Inflammatory macrophage treated with lipopolysaccharide for 1 hour (primary cell): ENCODE data around the gene FAM120C.
A peak's percentile ranks its signal among the peaks of the same experiment; 100 is the strongest.

Experiments
- DNase-seq, 2 donors: peaks; one replicate each; pipeline ENCODE4 v3.0.0-alpha.2; 2020 to 2022

Gene FAM120C

DNA sequence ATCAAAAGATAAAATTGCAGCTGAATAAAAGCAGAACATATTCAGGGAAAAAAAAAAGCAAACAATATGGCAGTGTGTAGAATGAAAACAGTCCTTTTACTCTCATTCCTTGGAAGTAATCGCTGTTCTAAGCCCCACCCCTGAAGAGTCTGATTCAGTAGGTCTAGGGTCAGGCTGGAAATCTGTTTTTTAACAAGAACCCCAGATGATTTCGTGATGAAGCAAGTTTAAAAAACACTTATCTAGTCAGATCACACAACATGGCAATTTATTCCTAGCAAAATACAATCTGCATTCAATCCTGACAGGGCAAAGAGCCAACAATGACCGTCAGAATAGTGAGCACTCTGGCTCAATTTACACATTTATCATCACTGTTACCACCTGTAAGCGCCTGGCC, 16.1 kb downstream of the FAM120C start:
- DNase-seq, result no peak

DNA sequence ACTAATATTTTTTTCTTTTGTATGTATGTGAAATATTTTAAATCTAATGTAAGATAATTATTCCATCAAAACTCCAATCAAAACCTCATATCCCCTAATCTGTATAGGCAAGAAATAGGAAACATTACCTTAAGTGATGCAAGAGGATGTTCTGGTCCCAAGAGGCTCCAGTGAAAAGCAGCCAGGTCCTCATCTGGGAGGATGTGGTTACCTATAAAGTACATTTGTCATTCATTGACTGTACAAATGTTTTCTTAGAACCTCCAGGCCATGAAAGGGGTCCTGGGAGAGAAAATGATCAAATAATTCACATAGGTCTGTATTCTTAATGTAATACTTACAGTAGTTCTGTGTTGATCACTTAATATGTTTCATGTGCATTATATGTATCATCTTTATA, 25.5 kb downstream of the FAM120C start:
- no peak for DNase-seq

DNA sequence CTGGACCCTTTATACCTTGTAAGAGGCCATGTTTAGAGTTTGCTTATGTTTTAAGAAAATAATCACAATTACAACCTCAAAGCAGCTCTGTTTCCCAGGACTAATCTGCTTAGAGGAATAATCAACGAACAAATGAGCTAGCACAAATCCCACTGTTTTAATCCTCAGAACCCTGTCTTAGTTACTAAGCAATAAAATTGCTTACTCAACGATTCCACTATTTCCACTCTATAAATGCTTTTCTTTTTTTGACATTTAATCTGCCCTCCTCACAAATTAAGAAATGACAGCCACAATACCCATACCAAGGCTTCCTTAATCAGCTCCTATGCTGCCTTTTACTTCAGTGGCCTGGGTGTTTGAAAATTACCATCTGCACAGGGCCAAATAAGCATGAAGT, 48.8 kb downstream of the FAM120C start:
- DNase-seq, result no peak

DNA sequence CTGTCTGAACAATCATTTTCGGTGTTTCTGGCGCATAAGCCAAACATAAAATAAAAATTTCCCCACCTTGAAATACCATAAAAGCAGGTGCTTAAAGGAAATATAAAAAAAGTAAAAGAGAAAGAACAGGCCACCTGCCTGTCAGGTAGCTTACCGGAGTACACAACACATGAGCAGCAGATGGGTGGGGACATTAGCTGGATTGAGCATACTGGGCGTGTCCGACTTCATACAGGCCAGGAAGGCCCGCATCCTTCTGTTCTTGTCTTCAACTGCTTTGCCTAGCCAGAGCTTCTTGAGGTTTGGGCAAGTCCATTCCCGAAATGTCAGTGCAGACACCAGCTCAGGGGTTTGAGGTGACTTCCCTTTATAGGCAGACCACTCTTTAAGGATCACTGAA, 66.7 kb downstream of the FAM120C start:
- DNase-seq, result no peak

DNA sequence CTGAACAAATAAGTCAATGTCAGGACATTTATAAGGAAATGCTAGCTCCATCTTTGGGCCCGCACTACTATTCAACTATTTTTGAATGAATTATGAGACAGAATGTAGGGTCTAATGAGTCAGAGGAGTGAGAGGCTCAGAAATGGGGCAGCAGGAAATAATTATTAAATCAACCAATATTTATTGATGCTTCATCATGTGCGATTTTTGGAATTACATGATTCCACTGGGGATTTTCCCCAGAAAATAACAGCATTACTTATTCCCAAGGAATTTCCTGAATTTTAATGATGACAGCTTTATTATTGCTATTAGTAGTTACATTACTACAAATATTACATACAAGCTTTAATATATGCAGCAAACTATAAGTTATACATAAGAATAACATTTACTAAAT, 89.5 kb downstream of the FAM120C start:
- DNase-seq, result no peak

DNA sequence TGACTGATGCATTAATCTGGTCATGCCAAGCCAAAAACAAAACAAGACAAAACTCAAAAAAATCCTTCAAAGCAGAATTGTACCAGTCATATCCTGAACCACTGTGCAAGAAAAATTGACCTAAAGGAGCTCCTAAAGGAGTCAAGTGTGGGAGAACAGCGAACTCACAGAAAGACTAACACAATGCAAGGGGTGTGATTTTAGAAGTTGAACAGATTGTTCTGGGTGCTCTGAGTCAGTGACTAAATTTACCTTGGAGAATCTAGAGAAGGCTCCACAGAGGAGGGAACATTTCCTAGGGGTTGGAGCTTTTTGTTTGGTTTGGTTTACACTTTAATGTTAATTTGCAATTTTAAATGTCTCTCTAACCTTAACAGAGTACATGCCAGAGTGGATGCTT, 89.9 kb downstream of the FAM120C start:
- no peak for DNase-seq

DNA sequence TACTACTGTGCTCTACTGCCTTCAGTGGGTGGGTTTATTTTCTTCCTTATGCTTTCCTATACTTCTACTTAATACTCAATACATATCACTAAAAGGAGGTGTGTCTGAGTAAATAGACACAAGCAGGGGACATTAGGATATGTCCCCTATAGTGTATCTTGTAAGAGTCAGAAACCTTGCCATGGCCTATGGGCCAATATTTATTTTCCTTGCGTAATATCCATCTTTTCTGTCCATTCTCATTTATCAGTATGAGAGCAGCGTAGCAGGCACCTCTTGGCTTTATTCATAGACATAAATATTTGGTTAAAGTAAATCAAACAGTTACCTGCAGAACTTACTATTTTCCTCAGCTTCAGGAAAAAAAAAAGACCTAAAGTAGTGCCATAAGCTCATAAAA, 92.2 kb downstream of the FAM120C start:
- no peak for DNase-seq

DNA sequence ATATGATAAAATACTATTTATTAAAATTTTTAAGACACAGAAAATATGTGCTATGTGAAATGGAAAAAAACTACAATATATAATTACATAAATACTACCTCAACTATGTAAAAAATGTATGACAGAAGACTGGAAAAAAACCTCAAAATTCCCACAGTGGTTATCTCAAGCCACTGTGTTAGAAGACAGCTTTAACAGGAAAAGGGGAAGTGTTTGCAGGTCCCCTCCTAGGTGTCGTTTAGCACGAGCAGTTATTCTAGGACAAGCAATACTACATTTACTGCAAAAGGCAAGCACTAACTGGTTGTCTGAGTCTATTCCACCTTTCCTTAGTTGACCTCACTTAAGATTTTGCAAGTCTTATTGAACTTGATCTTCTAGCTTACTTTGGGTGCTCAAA, 93.9 kb downstream of the FAM120C start:
- DNase-seq, result no peak

DNA sequence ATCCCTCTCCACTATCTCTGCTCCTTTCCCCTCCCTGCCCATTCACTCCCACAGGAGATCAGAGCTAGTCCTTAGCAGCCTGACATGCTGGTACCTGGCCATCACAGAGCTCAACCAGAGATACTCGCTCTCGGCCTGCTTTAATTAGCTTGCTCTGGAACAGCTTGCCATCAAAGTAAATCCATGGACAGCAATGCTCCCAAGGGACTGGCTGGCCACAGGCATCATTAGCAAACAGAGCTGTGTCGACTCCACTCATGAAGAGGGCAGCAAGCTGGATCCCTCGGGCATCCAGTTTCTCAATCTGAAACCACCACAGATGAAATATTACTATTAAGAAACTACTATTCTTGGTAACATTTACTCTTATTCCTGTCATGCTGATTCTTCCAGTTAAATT, 95.4 kb downstream of the FAM120C start:
- DNase-seq, result no peak

DNA sequence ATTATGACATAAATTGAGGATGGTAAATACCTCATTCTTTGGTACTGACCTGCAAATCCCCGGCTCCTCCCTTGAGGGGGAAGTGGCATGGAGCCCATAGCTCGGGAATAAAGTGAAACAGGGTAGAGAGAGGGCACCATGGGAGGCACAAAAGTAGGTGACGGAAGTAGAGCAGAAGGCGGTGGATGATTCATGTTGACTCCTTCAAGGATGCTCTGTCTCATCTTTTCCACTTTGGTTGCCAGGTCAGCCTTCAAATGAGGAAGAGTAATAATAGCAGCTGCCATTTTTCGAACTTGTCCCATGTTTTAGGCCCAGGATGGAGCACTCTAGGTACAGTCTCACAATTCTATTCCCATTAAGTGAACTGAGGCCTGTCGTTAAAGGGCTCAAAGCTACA, 97.4 kb downstream of the FAM120C start:
- no peak for DNase-seq

DNA sequence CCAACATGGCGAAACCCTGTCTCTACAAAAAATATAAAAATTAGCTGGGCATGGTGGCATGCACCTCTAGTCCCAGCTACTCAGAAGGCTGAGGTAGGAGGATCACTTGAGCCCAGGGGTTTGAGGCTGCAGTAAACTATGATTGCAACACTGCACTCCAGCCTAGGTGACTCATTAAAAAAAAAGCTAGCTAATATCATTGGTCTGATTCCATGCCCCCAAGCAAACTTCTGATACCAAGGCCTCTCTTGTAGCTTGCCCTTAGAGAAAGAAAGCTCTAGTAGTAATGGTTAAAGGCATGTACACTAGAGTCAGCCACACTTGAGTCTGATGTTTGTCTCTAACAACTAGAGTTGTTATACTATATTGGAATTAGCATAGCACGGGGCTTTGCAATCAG, 106.2 kb downstream of the FAM120C start:
- DNase-seq, result no peak

DNA sequence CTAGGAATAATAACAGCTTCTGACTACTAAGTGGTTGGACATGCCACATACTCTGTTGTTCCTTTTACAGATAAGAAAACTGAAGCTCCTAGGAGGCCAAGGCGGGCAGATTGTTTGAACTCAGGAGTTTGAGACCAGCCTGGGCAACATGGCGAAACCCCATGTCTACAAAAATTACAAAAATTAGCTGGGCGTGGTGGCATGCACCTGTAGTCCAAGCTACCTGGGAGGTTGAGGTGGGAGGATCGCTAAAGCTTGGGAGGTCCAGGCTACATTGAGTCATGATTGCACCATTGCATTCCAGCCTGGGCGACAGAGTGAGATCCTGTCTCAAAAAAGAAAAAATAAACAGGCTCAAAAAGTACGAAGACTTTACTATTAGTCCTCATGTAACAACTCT, 108.2 kb downstream of the FAM120C start:
- no peak for DNase-seq

DNA sequence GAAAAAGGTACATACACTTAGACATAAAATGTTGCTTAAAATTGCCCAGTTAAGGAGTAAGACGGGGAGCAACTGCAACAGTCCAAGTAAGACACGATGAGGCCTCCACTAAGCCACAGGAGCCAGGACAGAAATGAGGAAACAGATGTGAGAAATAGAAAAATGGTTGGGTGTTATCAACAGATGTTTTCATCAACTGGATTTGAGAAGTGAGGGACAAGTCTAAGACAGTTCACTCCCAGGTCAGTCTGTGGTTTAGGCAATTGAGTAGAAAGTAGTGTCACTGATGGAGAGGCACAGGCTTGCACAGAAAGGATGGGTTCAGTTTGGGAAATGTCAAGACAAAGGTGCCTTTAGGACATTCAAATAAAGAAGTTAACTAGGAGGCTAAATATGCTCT, 115.3 kb downstream of the FAM120C start:
- no peak for DNase-seq

DNA sequence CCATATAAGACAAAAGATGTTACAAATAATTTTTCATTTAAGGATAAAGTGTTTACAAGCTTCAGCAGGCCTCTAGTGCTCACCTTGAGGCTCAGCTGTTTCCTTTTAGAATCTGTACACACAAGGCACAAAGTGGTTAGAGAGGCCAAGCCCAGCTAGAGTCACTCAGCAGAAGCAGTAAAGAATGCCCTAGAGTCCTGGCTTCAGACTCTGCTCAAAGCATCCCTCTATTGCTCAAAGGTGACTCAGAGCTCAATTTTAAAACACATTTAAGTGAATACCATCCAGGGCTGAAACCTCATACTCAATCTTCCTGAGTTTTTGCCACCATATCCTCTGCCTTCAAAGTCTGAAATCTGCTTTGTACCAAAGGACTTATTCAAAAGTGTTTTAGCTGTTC, 116.2 kb downstream of the FAM120C start:
- DNase-seq, result no peak

DNA sequence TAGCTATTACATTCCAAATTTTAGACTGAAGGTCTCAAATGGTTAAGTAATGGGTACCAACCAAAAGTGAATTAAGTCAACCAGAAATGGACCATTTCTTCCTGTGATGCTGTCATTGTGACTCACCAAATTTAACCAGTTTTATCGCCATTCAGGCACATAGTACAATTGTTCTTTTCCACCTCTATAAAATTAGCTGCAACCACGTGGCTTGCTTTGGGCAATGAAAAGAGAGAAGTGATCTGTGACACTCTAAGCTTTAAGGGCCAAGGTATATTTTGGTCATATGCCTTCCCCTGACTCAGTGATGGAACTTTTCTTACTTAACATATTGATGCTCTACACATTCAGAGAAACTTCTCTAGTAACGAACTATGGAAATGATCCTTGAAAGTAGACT, 118.5 kb downstream of the FAM120C start:
- DNase-seq, result no peak

DNA sequence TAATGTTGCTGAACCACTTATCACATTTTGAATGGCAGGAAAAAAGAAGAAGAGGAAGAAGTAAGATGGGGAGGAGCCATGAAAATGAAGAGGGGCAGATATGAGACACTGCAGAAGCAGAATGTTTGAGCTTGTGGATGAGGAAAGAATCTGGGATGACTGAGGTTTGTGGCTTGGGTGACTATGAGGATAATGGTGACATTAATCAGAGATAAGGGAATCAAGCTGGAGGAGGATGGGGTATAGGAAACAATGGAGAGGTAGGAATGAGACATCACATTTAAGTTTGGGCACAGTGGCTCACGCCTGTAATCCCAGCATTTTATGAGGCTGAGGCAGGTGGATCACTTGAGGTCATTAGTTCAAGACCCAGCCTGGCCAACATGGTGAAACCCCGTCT, 119.7 kb downstream of the FAM120C start:
- DNase-seq, result no peak

DNA sequence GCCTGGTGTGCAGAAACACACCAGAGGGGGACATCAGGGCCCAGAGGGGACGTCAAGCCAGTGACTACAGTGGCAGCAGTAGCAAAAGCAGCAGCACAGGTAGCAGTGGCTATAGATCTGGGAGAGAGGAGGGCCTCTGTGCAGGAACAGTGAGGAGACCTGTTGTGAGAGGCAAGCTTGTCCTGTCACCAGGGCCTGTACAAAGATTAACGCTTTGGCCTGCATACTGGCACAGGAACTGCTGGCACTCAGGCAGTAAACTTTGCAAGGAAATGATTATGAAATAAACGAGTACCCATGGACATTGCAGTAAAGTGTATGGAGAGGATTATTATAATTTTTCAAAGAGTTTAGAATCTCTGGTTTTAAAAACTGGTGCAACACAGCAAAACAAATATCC, 133.3 kb downstream of the FAM120C start:
- no peak for DNase-seq

DNA sequence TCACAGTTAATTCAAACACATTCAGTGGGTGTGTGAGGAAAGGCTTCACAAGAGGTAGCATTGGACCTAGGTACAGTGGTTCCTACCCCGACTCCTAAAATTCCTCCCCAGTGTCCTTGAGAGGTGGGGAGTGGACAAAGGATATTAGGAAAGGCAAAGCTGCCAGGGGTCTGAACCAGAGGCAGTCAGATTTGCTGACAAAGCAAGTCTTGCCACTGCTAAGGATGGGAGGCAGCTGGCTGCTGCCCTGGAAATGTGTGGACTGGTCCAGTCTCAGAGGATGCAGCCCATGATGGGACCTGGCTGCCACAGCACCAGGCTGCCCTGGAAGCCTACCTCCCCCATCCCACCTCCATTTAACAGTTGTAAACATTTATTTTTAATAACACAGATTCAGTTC, 134.6 kb downstream of the FAM120C start:
- no peak for DNase-seq

DNA sequence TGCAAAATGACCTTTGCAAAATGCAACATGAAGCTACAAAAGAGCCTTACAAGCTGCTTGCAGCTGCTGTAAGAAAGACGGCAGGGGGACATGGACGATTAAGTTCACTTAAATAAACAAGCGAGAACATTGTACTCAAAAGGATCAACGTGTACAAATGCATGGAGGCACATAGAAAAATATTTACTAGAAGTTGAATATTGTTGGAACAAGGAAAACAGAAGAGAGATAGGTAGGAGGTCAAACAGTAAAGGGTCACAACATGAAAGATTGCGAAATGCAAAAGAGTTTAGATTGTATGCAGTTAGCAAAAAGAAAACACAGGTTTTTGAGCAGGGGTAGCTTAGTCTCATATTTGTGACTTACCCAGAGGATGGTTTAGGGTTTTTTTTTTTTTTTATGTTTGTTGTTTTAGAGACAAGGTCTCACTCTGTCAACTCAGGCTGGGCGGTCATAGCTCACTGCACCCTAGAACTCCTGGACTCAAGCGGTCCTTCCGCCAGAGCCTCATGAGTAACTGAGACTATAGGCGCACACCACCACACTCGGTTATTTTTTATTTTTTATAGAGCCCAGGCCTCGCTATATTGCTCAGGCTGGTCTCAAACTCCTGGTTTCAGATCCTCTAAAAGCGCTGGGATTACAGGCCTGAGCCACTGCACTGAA, 137.4 kb downstream of the FAM120C start:
- DNase-seq, result no peak

DNA sequence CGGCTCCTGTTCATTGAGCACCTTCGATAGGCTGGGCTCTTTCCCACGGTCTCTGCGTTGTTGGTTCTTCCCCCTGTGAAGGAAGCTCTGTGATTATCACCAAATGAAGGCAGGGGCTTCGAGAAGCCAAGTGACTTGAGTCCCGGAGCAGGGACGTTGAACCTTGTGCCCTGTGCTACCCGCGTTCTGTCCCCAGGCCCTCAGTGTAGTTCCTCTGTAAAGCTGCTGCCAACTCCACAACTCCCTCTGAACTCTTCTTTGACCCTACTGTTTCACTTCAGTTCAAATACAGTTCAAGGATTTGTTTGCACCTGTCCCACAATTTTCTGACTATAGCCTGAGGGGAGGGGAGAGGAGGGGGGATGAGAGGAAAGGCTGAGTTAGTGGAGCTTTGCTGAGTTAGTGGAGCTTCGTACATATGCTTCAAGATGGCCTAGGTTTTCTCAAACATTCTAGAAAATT, 138.1 kb downstream of the FAM120C start:
- DNase-seq, result peak in 1 of 2 donors; percentile 18

DNA sequence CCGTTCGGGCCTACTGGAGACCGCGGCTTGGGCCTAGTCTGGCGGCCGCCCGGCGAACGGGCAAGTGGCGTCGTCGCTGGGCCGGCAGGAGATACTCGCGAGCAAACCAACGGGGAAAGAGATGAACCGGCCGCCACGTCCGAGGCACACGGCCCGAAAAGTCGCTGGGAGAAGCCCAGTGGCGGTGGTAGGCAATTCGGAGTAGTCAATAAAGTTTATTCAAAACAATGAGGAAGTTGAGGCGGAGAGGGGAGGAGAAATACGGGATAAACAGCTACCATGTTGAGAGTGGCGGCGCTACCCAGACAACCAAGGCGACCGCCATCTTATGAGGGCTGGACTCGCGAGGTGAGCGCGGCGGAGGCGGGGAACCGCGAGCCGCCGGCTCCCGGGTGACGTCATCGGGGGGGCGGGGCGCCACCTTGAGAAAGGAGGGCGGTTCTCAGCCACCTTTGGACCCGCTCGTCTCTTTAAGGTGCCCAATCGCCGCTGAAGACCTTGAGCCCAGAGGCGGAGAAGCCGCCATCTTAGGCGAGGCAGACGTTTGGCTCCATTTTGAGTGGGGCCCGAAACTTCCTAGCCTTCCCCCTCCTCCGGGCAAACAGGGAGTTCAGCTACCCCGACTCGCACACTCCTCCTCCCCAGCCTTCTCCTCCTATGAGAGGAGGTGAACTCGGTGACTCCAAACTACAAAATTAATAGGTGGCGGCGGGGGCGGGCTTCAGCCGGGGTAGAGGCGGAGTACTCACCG, 138.8 kb downstream of the FAM120C start, which contains the start of gene PHF8:
TSS of gene PHF8 (minus strand) at position 348 of the 751 bp plus-strand sequence. CDS start 1,745 bp downstream, outside the sequence.
- DNase-seq, result peak; percentile 86 to 88

DNA sequence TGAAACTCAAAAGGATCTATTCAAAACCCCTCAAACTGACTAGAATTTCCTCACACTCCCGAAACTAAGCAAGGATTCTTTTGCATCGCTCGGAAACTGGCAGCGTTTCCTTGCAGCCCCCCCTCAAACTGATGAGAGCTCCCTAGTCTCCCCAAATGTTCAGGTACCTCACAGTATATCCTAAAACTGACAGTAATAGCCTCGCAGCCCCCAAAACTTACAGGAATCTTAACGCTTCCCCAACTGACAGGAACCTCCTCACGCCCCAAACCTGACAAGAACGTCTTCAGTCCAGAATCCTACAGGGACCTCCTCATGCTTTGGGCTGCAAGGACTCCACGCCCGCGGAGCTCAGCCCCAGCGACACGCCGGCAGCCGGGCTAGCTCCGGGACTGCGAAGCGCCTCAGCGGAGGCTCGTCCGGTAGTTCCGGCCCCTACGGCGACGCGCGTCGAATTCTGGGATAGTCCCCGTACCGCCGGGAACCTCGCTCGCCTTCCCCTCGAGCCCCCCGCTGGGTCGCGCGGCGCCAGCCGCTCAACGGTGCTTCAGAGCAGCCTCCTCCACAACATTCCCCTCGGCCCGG, 139.4 kb downstream of the FAM120C start:
- peak; percentile 8 to 14 for DNase-seq

DNA sequence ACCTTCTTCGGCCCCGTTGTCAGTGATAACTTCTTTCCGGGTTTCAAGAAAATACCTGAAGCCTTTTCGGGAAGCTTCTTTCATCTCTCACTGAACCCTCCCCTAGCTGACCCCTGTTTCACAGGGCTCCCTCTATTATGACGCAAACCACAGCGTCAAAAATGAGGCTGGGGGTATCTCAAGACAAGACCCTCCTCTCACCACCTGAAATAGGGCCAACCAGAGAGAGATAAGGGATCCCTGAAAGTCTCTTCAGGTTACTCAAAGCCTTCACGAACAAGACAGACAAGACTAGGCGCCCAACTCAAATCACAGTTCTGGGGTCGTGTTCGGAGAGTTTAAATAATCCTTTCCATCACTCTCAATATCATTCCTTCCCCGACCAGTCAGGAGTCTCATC, 140.0 kb downstream of the FAM120C start:
- DNase-seq, result peak in 1 of 2 donors; percentile 1

DNA sequence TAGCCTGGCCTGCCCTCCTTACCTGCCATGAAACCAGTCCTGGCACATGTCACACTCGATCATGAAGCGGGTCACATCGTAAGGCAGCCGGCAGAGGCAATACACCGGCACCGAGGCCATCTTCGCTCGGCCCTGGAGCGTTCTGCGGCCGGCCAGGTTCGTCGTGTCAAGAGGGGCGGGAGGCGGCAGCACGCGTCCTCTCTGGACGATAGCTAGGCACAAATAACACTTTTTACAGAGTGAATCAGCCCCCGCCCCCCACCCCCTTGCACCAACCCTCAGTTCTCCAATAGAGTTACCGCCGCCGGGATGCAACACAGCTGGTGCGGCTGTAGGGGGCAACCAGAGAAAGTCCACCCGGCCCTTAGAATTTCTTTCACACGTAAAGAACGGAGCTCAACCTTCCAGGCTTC, 140.4 kb downstream of the FAM120C start:
- DNase-seq, result peak; percentile 19 to 27
